Smooth muscle cell (in vitro differentiated cells): Measurements from ENCODE around the gene CCDC80. TPM values are rescaled to one million over a fixed set of nuclear protein-coding genes. Genes with fewer than 3 reads are reported as not detected.

ENCODE experiments used
- DNase-seq: peaks from one replicate; lab custom pipeline; 2025; ENCODE audit not compliant: unreplicated experiment; lab: John Stamatoyannopoulos, UW
- H2AFZ ChIP-seq: fragments of 200-600 bp; sonication (generic); 2 replicates; pipeline ENCODE4 v1.6.0; 2016; ENCODE audit warnings: antibody characterized with exemption, low read depth, mild to moderate bottlenecking
- H3F3A ChIP-seq: fragments of 200-600 bp; sonication (generic); 2 replicates; pipeline ENCODE4 v1.6.0; 2017; ENCODE audit warnings: antibody characterized with exemption, low read depth
- H3K27ac ChIP-seq: fragments of 200-600 bp; sonication (generic); 2 replicates; pipeline ENCODE4 v1.5.1; 2016; ENCODE audit warnings: low read depth, mild to moderate bottlenecking
- H3K27me3 ChIP-seq: fragments of 200-600 bp; sonication (generic); 2 replicates; pipeline ENCODE4 v1.6.1; 2016; ENCODE audit warnings: low read depth, mild to moderate bottlenecking
- H3K36me3 ChIP-seq: fragments of 200-600 bp; sonication (generic); 2 replicates; pipeline ENCODE4 v1.5.1; 2016; ENCODE audit warnings: low read depth
- H3K4me1 ChIP-seq: fragments of 200-600 bp; sonication (generic); 2 replicates; pipeline ENCODE4 v1.5.1; 2016; ENCODE audit warnings: low read depth
- H3K4me2 ChIP-seq: fragments of 200-600 bp; sonication (generic); 2 replicates; pipeline ENCODE4 v1.6.0; 2016; ENCODE audit warnings: mild to moderate bottlenecking
- H3K4me3 ChIP-seq: fragments of 200-600 bp; sonication (generic); 2 replicates; pipeline ENCODE4 v1.5.1; 2016; ENCODE audit warnings: mild to moderate bottlenecking
- H3K79me2 ChIP-seq: fragments of 200-600 bp; sonication (generic); 2 replicates; pipeline ENCODE4 v1.6.0; 2016; ENCODE audit warnings: low read depth, mild to moderate bottlenecking
- H3K9ac ChIP-seq: fragments of 200-600 bp; sonication (generic); 2 replicates; pipeline ENCODE4 v1.6.0; 2016; ENCODE audit warnings: low read depth
- H3K9me3 ChIP-seq: fragments of 200-600 bp; sonication (generic); replicated peaks from 2 replicates; pipeline ENCODE4 v1.5.1; 2016; ENCODE audit warnings: low read depth
- H4K20me1 ChIP-seq: fragments of 200-600 bp; sonication (generic); 2 replicates; pipeline ENCODE4 v1.6.0; 2016; ENCODE audit warnings: low read depth
- CTCF ChIP-seq: fragments of 200-600 bp; sonication (generic); IDR thresholded peaks from 2 replicates; pipeline ENCODE4 v1.5.1; 2017; ENCODE audit warnings: borderline replicate concordance, mild to moderate bottlenecking, antibody characterized with exemption; ENCODE audit not compliant: insufficient read depth, poor library complexity, severe bottlenecking
- WGBS: methylation state at CpG from one replicate; pipeline ENCODE4 v1.1.7; 2016; ENCODE audit warnings: low lambda C conversion rate; 5-methylcytosine and 5-hydroxymethylcytosine counted together
- polyA plus RNA-seq: library from polyadenylated mRNA; unstranded; fragments of >200 nt; fragmentation: Nextera tagmentation; extraction: Ambion mirVana; gene quantifications from 2 replicates; pipeline ENCODE4 v1.2.1, GENCODE V29; 2016
- total RNA-seq: library from RNA; depleted of rRNA; stranded (reverse); fragments of >200 nt; gene quantifications from 2 replicates; pipeline ENCODE4 v1.2.3, GENCODE V29; 2014

Gene CCDC80
- total and polyA plus RNA-seq, 2 experiments from 2014 or later, result 67.9 to 159 TPM

DNA sequence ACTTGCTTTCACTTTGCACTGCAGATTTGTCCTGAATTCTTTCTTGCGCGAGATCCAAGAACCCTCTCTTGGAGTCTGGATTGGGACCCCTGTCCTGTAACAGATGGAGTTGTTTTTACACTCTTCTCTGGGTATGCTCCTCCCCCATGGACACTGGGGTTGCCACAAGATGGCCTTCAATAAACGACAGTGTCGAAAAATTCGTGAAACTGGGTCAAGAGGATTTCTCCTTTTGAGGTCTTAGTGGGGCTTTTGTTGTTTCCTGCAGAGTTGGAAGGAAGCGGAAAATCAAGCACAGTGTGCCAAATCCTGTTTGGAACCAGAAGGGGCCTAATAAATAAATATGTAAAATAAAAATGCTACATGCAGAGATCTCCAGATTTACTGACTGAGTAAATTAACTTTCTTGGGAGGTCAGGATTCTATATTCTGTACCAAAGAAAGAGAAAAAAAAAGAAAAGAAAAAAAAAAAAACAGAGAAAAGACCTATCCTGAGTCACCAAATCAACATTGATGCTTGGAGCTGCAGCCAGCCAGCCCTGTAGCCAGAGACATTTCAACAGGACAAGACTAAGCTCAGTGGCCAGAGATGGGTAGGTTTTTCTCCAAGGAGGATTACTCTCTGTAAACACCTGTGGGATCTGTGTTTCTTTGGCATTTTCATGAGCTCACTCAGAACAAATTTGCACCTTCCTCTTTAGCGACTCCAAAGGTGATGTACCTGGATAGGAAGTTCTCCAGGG, 24.8 kb downstream of the CCDC80 start:
- H2AFZ ChIP-seq, result no peak overlapping the region
- H3K27ac ChIP-seq, result no peak overlapping the region
- H3F3A ChIP-seq, result no peaks in the 10 kb centered on the region
- DNase-seq, result no peak
- H3K79me2 ChIP-seq, result no peaks in the 10 kb centered on the region
- 83% methylated on average over 7 of the region's 7 CpGs for WGBS
- H3K9ac ChIP-seq, result no peak overlapping the region
- H3K4me3 ChIP-seq, result no peak overlapping the region
- H3K36me3 ChIP-seq, result no peaks in the 10 kb centered on the region
- no peaks in the 10 kb centered on the region for H3K4me1 ChIP-seq
- H3K4me2 ChIP-seq, result no peak overlapping the region
- H3K9me3 ChIP-seq, result no peaks in the 10 kb centered on the region
- no peaks in the 10 kb centered on the region for H4K20me1 ChIP-seq
- no peaks in the 10 kb centered on the region for H3K27me3 ChIP-seq
- no peak for TF ChIP-seq CTCF

GRCh38 chr3:112611752-112612515, 29.0 kb downstream of the CCDC80 start:
- DNase-seq, result no peak
- Histone ChIP-seq H3K27me3 (no peaks in the 10 kb centered on the region), H3K9me3 (no peaks in the 10 kb centered on the region), H3K4me1 (peaks cover 7% of the 10 kb centered on the region), H3F3A (peaks cover 4% of the 10 kb centered on the region), H3K79me2 (no peaks in the 10 kb centered on the region), H4K20me1 (no peaks in the 10 kb centered on the region), H3K4me2 (no peak overlapping the region), H3K27ac (no peak overlapping the region), H3K9ac (no peak overlapping the region), H2AFZ (no peak overlapping the region), H3K36me3 (no peaks in the 10 kb centered on the region), H3K4me3 (no peak overlapping the region)
- WGBS, result 92% methylated on average over 5 of the region's 5 CpGs
- TF ChIP-seq CTCF, result no peak

GRCh38 chr3:112610121-112610520, 30.8 kb downstream of the CCDC80 start:
- no peak for DNase-seq
- H3K27ac ChIP-seq, result peak overlapping the region; percentile 63
- 59% methylated on average over 3 of the region's 3 CpGs for WGBS
- H4K20me1 ChIP-seq, result no peaks in the 10 kb centered on the region
- no peak overlapping the region for H3K4me3 ChIP-seq
- H3K79me2 ChIP-seq, result no peaks in the 10 kb centered on the region
- no peaks in the 10 kb centered on the region for H3K36me3 ChIP-seq
- peaks cover 4% of the 10 kb centered on the region for H3F3A ChIP-seq
- H3K27me3 ChIP-seq, result no peaks in the 10 kb centered on the region
- H3K9ac ChIP-seq, result peak overlapping the region; percentile 48
- H2AFZ ChIP-seq, result no peak overlapping the region
- H3K4me1 ChIP-seq, result peaks cover 7% of the 10 kb centered on the region
- no peak for TF ChIP-seq CTCF
- no peaks in the 10 kb centered on the region for H3K9me3 ChIP-seq
- H3K4me2 ChIP-seq, result no peak overlapping the region
